GM13977 (cell line): ENCODE results near the gene CCSER1.

Experiments used
- DNase-seq: peaks from one replicate; pipeline ENCODE4 v3.0.0; 2012; ENCODE audit warnings: low spot score
- CTCF ChIP-seq: IDR thresholded peaks from 2 replicates; pipeline ENCODE4 v1.5.1; 2012; ENCODE audit warnings: mild to moderate bottlenecking, control low read depth; ENCODE audit not compliant: insufficient read depth; ENCODE audit errors: extremely low read depth, missing control alignments
- in situ Hi-C: fragments of 300-500 bp; cut with MboI; formaldehyde crosslinking; loops from one replicate; pipeline ENCODE4 v1.12.0; 2022; ENCODE audit warnings: low sequenced_read_pairs, low pct_unique_long_range_greater_than_20kb, mixed read lengths, inconsistent platforms; ENCODE audit not compliant: unreplicated experiment

CCSER1 gene

GRCh38 chr4:90841676-90842075 lies 714.5 kb downstream of the CCSER1 start:
- no peak for TF ChIP-seq CTCF
- in situ Hi-C loops = no loop called here
- DNase-seq = no peak

- TF ChIP-seq CTCF = no peak
- in situ Hi-C loops = no loop called here
- peak; percentile 23 for DNase-seq
These were observed 715.8 kb downstream of the CCSER1 start for GRCh38 chr4:90842960-90843359.

- no peak for TF ChIP-seq CTCF
- no peak for DNase-seq
- in situ Hi-C loops = no loop called here
These were observed 717.0 kb downstream of the CCSER1 start for GRCh38 chr4:90844241-90844640.

GRCh38 chr4:90845777-90846176 lies 718.6 kb downstream of the CCSER1 start:
- in situ Hi-C loops = no loop called here
- no peak for TF ChIP-seq CTCF
- no peak for DNase-seq

GRCh38 chr4:90852237-90852636 lies 725.0 kb downstream of the CCSER1 start:
- in situ Hi-C loops = no loop called here
- DNase-seq = no peak
- no peak for TF ChIP-seq CTCF

GRCh38 chr4:90855111-90855510 lies 727.9 kb downstream of the CCSER1 start:
- no peak for DNase-seq
- no peak for TF ChIP-seq CTCF
- in situ Hi-C loops = no loop called here
